GM19452 (cell line): Measurements from ENCODE around the gene FFAR4.

ENCODE experiments used
- ATAC-seq: cut with Tn5 transposase; IDR thresholded peaks from one replicate; pipeline ENCODE4 v1.9.1; 2021; ENCODE audit not compliant: unreplicated experiment

The FFAR4 gene

GRCh38 chr10:93598157-93598556 is 31.7 kb downstream of the FFAR4 start:
- no peak for ATAC-seq

DNA sequence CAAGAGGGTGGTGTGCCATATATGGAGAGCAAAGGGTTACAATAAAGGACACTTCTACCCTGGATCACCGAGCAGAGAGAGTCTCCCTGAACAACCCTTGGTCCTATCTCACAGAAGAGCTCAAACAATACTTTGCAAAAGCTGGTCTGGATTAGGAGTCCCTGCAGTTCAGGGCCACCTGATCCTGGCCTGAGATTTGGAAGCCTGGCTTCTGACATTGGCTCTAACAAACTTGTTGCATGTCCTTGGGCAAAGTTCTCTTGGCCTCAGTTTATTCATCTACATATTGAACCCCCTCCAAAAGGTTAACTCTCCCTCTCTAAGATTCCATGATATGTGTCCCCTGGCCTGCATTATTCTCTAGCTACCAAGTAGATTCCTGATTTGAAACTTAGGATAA is 32.9 kb downstream of the FFAR4 start:
- ATAC-seq, result no peak

- no peak for ATAC-seq
Observed at GRCh38 chr10:93599778-93600177, 33.3 kb downstream of the FFAR4 start.

DNA sequence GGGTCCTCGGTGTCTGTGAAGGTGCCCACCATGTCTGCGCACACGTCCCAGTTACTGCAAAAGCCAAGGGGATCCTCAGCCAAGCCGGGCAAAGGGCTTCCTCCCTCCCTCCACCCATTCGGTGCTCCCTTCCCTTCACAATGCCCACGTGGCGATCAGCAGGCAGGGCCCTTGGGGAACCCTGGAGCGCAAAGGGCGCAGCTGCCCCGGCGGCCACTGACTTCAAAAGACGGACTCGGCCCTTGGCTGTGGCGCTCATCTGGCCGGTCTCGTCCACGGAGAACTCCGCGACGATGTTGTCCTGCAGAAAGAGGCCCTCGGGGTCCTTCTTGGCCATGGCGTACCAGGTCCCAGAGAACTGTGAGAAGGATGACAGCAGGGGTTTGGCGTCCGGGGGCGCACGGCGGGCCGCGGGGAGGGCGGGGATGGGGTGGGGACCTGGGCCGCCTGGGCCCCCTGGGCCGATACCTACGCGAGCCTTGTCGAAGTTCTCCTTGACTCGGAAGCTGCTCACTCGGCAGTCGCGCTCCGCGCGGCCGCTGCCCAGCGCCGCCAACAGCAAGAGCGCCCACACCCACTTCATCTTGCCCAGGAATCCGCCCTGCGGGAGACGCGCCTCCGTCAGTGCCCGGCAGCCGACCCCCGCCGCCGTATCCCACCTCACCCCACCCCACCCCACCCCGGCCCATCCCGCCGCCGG is 34.1 kb downstream of the FFAR4 start:
- ATAC-seq, result no peak

- no peak for ATAC-seq
Observed at GRCh38 chr10:93601146-93601773, 34.8 kb downstream of the FFAR4 start, which contains the start of gene RBP4. RBP4 (minus strand) TSS chr10:93601235; CDS start chr10:93601028, 207 bp downstream.

GRCh38 chr10:93601774-93602162 is 35.3 kb downstream of the FFAR4 start:
- no peak for ATAC-seq

GRCh38 chr10:93603023-93603422 is 36.6 kb downstream of the FFAR4 start:
- ATAC-seq, result no peak

DNA sequence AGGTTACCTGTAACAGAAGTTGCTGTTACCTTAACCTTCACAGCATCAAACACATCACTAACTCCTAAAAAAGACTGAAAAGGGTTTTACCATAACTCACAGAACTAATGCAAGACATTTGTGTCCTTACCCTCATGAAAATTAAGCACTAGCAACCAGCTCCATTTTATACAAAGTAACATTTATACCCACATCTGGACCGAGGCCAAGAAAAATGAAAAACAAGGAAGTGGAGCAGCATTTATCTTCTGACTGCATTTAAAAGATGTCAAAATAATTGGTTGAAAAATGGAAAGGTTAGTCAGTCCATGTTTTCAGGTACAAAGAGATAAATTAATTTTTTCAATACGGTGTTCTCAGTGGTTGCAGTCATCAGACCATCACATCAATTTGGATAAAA is 37.7 kb downstream of the FFAR4 start:
- ATAC-seq, result no peak

DNA sequence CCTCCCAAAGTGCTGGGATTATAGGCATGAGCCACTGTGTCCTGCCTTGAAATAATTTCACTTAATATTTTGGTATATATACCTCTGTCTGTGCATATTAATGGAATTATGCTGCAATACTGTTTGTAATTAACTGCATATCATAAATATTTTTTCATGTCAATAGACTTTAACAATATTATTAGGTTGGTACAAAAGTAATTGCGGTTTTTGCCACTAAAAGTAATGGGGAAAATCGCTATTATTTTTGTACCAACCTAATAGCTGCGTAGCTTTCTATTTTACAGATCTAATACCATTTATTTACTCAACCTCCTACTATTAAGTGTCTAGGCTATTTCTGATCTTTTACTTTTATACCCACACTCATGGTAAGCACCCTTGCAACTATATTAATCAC is 42.0 kb downstream of the FFAR4 start:
- no peak for ATAC-seq

DNA sequence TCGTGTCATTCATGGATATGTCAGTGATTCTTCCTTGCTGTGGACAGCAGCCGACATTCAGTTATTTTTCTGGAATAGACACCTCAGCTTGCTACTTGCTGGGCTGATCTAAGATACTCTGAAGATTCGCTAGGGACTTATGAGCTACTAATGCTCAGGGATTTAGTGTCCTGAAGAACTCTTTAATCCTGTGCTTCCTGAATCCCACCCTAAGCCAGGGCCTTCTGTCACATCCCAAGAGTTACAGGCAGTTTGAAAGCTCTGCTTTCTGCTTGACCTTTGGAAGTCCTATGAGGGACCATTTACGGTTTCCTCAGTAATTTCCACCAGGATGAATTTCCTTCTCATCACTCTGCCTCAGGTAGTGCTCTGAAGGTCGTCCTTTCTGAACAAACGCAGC is 45.8 kb downstream of the FFAR4 start, which contains the start of gene PDE6C:
TSS of gene PDE6C (plus strand) at position 227 of the 400 bp plus-strand sequence. CDS start 189 bp downstream, outside the sequence.
- ATAC-seq, result no peak

- no peak for ATAC-seq
Observed at GRCh38 chr10:93613126-93613525, 46.7 kb downstream of the FFAR4 start.

DNA sequence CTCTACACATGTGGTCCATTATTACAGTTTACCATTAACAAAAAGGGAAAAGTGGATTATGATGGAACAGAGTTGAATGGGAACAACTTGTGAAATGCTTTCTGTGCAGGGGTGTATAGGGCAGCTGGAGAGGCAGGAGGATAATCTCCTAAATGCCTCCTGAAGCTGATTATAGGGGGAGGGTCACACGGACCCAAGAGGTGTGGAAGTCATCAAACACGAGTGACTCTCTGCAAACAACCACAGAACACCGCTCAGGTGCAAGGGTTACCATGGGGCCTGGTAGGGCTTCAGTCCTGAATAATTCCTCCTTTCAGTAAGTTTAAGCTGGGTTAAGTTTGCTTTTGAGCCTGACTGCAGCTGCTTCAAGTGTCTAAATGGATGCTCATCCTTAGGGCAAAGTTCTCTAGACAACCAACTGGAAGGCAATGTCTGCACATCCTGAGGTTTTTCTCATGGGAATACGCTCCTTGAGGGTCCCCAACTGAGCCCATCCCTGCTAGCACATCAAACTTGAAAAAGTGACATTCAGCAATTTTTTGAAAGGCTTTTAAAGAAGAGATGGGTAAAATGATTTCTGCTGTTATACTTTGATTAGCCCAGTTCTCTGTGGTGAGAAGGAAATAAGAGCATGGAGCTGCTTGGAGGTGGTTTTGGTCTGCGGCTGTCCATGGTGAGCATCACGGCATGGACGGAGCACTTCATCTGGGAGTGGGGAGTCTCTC is 47.8 kb downstream of the FFAR4 start:
- ATAC-seq, result no peak

DNA sequence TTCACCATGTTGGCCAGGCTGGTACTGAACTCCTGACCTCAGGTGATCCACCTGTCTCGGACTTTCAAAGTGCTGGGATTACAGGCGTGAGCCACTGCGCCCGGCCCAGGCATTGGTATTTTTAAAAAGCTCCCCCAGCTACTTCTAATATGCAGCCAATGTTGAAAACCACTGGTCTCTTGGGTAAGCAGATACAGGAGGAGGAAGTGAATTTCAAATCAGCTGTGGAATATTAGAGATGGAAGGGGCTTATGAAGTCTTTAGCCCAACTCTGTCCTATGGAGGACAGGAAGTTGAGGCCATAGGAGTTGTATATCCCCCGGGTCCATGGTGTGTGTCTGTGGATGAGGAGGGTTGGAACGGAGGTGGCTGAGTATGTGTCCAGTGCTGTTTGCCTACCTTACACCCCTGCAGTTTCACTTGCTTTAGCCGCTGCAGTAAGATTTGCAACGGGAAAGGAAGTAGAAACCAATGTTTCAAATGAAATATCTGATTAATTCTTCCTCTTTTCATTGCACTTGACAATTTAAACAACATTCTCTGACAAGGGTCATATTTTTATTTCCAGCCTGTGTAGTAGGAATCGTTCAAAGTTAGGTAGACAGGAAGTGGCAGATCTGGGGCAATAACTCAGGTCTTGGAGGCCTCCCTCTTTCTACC is 49.2 kb downstream of the FFAR4 start:
- ATAC-seq, result no peak

DNA sequence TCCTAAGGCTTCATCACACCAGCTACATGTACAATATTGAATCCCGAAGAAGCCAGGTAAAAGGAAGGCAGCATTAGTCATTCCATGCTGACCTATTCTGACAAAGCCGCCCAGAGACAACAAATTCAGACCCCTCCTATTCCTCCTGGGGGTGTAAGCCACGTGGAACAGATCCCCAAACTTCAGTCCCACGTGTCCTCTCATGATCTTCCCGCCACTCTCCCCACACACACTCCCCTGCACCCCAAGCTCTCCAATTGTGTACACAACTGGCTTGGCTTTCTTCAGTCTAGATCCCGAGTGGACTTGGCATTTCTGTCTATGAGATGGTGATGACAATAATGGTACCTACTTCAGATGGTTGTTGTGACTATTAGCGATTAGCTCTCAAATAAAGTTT is 54.5 kb downstream of the FFAR4 start:
- ATAC-seq, result no peak

DNA sequence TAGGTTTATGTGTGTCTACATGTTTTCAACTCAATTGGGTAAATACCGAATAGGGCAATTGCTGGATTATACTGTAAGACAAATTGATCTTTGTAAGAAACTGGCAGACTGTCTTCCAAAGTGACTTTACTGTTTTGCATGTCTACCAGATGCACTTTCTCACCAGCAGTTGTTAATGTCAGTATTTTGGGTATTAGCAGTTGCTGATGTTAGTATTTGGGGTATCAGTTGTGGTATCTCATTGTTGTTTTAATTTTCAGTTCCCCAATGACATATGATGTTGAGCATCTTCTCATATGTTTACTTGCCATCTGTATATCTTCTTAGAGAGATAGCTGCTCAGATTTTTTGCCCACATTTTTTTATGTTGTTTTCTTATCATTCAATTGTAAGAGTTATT is 56.5 kb downstream of the FFAR4 start:
- no peak for ATAC-seq

GRCh38 chr10:93628858-93629257 is 62.4 kb downstream of the FFAR4 start:
- no peak for ATAC-seq

DNA sequence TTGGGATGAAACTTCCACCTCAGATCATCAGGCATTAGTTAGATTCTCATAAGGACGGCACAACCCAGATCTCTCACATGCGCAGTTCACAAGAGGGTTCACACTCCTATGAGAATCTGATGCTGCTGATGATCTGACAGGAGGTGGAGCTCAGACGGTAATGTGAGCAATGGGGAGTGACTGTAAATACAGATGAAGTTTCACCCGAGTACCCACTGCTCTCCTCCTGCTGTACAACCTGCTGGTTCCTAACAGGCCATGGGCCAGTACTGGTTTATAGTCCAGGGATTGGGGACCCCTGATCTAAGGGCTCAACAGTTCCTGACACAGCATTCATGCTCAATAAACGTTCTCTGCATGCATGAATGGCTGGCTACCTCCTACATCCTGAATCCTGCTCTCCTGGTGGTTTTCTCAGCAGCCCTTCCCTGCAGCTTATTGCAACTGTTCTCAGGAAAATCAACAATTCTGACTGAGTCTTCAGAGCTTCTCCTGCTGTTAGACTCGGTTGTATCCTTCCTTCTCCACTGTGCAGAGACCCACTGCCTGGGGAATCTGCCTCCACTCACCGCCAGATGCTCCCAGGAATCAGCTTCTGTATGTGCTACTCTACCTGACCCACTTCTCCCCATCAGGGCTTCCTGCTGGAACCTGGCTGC is 63.3 kb downstream of the FFAR4 start:
- no peak for ATAC-seq

- ATAC-seq, result no peak
Observed at GRCh38 chr10:93630625-93631557, 64.4 kb downstream of the FFAR4 start.
